ENCODE measurements around the gene XRCC6. TPM values are rescaled to one million over a fixed set of nuclear protein-coding genes. Genes with fewer than 3 reads are reported as not detected.
A peak's percentile ranks its signal among the peaks of the same experiment; 100 is the strongest.

The XRCC6 gene
- total and polyA plus RNA-seq, 9 of the 15 experiments (the other 6 are each of a cell fraction or from before 2014, with no cell fraction given) = 151 to 440 (median 318) TPM

DNA sequence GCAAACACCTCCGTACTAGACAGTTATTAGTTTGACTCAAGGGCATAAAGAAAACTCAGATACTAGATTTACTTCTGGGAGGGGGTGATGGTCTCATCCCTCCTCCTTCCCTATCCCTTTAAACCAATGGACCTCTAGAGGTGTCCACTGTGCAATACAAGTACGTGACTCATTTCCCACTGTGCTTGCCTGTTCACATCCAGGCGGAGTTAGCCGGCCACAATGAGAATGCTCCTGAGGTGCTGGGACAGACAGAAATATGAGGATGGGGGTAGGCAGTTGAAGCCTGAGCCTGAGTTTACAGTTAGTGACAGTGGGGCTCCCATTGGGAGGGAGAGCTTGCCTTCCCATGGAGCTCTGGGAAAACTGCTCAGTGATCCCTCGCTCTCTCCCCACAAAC, 23.0 kb upstream of the XRCC6 start:
- Histone ChIP-seq H4K20me1 (replicated peaks; ENCODE audit: control insufficient read depth, insufficient read depth, low read length) (no peaks in the 10 kb centered on the region), H3K9me3 (replicated peaks; ENCODE audit: control insufficient read depth, insufficient read depth, low read depth, low read length) (no peaks in the 10 kb centered on the region), H3K9me1 (ENCODE audit: control insufficient read depth, insufficient read depth, low read length) (peaks cover 6% of the 10 kb centered on the region), H3K4me2 (ENCODE audit: insufficient read depth, low read length) (no peak overlapping the region), H3K79me2 (ENCODE audit: control insufficient read depth, insufficient read depth, low read length) (no peaks in the 10 kb centered on the region), H3K4me1 (replicated peaks in 1 of 2; ENCODE audit: control insufficient read depth in 2 of 2, insufficient read depth in 2 of 2, low read length in 2 of 2) (peaks cover 24 to 33% of the 10 kb centered on the region in 2 experiments), H2AFZ (ENCODE audit: low read depth, low read length) (no peak overlapping the region), H3K27me3 (ENCODE audit: control insufficient read depth in 2 of 2, insufficient read depth in 2 of 2, low read length in 2 of 2) (no peaks in the 10 kb centered on the region), H3K27ac (ENCODE audit: extremely low read depth, low read depth, low read length) (peak overlapping the region; percentile 44; the same call in 2 of the 3 replicates), H3K9ac (ENCODE audit: insufficient read depth in 1 of 2, low read depth in 2 of 2, low read length in 2 of 2) (peak overlapping the region in 1 of 2 experiments; percentile 60; a peak in 1 of 4 replicates), H3K36me3 (ENCODE audit: control insufficient read depth, insufficient read depth, low read length) (peaks cover 30% of the 10 kb centered on the region), H3K4me3 (no peak overlapping the region)
- ChIA-PET POLR2A (interaction anchor here (0.6 to 1.5 kb wide), 6 partner anchors 8 to 99 kb away, joined by 3 to 8 read pairs (median 4); partner anchors contain the start of gene PMM1), CTCF (ENCODE audit: low intra/inter-chr PET ratio) (interaction anchor here (0.7 to 0.9 kb wide), 2 partner anchors 43 to 44 kb away, joined by 3 read pairs; no protein-coding TSS in a partner anchor)
- no TSS peak for BruUV-seq (replicated peaks)
- in situ Hi-C loops (cut with MboI) (no loop called here), intact Hi-C loops (cut with micrococcal nuclease) (no loop called here)
- 49% methylated on average over 5 of the region's 5 CpGs for WGBS (ENCODE audit: insufficient coverage, low coverage, missing lambda C conversion rate)
- peak in 1 of 4 experiments; percentile 55 for DNase-seq (ENCODE audit: extremely low read depth in 1 of 4, low spot score in 3 of 4)
- FAIRE-seq = peak; percentile 73
- peak; percentile 72 for ATAC-seq
- TF ChIP-seq ATF3 (IDR thresholded peaks at IDR 0.05) (peak; percentile 33), ATF3 (CRISPR knock-in tag; conservative IDR thresholded peaks at IDR 0.05) (no peak), JUND (IDR thresholded peaks at IDR 0.05; ENCODE audit: borderline replicate concordance, low read depth, low read length) (peak; percentile 41; the same call in 1 of the 2 replicates), JUND (tag; IDR thresholded peaks at IDR 0.05; ENCODE audit: borderline replicate concordance, low read depth, low read length) (no peak; the same call in 2 of the 3 replicates), MNT (conservative IDR thresholded peaks at IDR 0.05) (no peak), CTCF (IDR thresholded peaks at IDR 0.05 in 2 of 3, conservative IDR thresholded peaks at IDR 0.05 in 1 of 3; ENCODE audit: insufficient read depth in 2 of 3, low read depth in 1 of 3, low read length in 3 of 3) (0 out of 6 replicates have a peak, but pooled peaks of 1 of the 3 experiments have one; percentile 4), FOSL1 (tag; conservative IDR thresholded peaks at IDR 0.05) (peak; percentile 64)
- TF ChIP-seq, protein P1, sequence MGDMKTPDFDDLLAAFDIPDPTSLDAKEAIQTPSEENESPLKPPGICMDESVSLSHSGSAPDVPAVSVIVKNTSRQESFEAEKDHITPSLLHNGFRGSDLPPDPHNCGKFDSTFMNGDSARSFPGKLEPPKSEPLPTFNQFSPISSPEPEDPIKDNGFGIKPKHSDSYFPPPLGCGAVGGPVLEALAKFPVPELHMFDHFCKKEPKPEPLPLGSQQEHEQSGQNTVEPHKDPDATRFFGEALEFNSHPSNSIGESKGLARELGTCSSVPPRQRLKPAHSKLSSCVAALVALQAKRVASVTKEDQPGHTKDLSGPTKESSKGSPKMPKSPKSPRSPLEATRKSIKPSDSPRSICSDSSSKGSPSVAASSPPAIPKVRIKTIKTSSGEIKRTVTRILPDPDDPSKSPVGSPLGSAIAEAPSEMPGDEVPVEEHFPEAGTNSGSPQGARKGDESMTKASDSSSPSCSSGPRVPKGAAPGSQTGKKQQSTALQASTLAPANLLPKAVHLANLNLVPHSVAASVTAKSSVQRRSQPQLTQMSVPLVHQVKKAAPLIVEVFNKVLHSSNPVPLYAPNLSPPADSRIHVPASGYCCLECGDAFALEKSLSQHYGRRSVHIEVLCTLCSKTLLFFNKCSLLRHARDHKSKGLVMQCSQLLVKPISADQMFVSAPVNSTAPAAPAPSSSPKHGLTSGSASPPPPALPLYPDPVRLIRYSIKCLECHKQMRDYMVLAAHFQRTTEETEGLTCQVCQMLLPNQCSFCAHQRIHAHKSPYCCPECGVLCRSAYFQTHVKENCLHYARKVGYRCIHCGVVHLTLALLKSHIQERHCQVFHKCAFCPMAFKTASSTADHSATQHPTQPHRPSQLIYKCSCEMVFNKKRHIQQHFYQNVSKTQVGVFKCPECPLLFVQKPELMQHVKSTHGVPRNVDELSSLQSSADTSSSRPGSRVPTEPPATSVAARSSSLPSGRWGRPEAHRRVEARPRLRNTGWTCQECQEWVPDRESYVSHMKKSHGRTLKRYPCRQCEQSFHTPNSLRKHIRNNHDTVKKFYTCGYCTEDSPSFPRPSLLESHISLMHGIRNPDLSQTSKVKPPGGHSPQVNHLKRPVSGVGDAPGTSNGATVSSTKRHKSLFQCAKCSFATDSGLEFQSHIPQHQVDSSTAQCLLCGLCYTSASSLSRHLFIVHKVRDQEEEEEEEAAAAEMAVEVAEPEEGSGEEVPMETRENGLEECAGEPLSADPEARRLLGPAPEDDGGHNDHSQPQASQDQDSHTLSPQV (IDR thresholded peaks at IDR 0.05) = 0 out of 2 replicates have a peak, but pooled peaks have one; percentile 19
- TF ChIP-seq, protein P2, sequence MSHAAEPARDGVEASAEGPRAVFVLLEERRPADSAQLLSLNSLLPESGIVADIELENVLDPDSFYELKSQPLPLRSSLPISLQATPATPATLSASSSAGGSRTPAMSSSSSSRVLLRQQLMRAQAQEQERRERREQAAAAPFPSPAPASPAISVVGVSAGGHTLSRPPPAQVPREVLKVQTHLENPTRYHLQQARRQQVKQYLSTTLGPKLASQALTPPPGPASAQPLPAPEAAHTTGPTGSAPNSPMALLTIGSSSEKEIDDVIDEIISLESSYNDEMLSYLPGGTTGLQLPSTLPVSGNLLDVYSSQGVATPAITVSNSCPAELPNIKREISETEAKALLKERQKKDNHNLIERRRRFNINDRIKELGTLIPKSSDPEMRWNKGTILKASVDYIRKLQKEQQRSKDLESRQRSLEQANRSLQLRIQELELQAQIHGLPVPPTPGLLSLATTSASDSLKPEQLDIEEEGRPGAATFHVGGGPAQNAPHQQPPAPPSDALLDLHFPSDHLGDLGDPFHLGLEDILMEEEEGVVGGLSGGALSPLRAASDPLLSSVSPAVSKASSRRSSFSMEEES (CRISPR knock-in tag; IDR thresholded peaks at IDR 0.05) = no peak

Data from K562 (cell line).